Motor neuron (in vitro differentiated cells): ENCODE results near the gene GJC2. TPM values are rescaled to one million over a fixed set of nuclear protein-coding genes. Genes with fewer than 3 reads are reported as not detected.
A peak's percentile ranks its signal among the peaks of the same experiment; 100 is the strongest.

ENCODE experiments used
- ATAC-seq, 8 experiments: fragments of 200-7000 bp; cut with Tn5 transposase; replicated peaks in 6 of 8; 2 replicates each; pipeline ENCODE4 v1.8.0; 2021; ENCODE audit warnings: mild to moderate bottlenecking in 8 of 8, moderate library complexity in 8 of 8
- H3K27ac ChIP-seq, 2 donors: fragments of 250-450 bp; sonication (Bioruptor Pico); 2 replicates each; pipeline ENCODE4 v1.9.0; 2021; ENCODE audit warnings: antibody characterized with exemption in 2 of 2, mild to moderate bottlenecking in 2 of 2, moderate library complexity in 1 of 2
- H3K4me1 ChIP-seq, 2 donors: fragments of 250-450 bp; sonication (Bioruptor Pico); replicated peaks in 1 of 2; 2 replicates each; pipeline ENCODE4 v1.6.1; 2021; ENCODE audit warnings: antibody characterized with exemption in 2 of 2, mild to moderate bottlenecking in 2 of 2, moderate library complexity in 1 of 2
- H3K4me3 ChIP-seq, 5 donors: fragments of 250-450 bp; sonication (Bioruptor Pico); 2 replicates each; pipeline ENCODE4 v1.9.0; 2021; ENCODE audit warnings: antibody characterized with exemption in 5 of 5, mild to moderate bottlenecking in 5 of 5, moderate library complexity in 4 of 5
- whole genome bisulfite sequencing, 10 experiments: fragments of 450-650 bp; shearing (Covaris generic); methylation state at CpG; one replicate each; pipeline ENCODE4 v1.0.0; 2022; 5-methylcytosine and 5-hydroxymethylcytosine counted together
- in situ Hi-C, 9 experiments: fragments of 400-800 bp; cut with MboI; loops; one replicate each; pipeline ENCODE4 v1.15.0; 2021; ENCODE audit warnings: low sequenced_read_pairs in 9 of 9, low pct_unique_long_range_greater_than_20kb in 2 of 9; ENCODE audit not compliant: unreplicated experiment in 9 of 9
- total RNA-seq, 8 experiments: library from RNA; unstranded; fragments of 300-600 nt; gene quantifications; 2 replicates each; pipeline versions ENCODE4 v1.2.3 to v1.2.4, GENCODE V29; 2022

Gene GJC2
- total RNA-seq, 8 experiments from 2014 or later: 0.71 to 1.6 (median 0.86) TPM

GRCh38 chr1:228142701-228143136, 7.0 kb upstream of the GJC2 start:
- 40 to 100% (median 93%) methylated on average over 2 to 8 of the region's 11 CpGs; no CpG with 5 or more reads in 7 of the 10 experiments for WGBS, 10 experiments

DNA sequence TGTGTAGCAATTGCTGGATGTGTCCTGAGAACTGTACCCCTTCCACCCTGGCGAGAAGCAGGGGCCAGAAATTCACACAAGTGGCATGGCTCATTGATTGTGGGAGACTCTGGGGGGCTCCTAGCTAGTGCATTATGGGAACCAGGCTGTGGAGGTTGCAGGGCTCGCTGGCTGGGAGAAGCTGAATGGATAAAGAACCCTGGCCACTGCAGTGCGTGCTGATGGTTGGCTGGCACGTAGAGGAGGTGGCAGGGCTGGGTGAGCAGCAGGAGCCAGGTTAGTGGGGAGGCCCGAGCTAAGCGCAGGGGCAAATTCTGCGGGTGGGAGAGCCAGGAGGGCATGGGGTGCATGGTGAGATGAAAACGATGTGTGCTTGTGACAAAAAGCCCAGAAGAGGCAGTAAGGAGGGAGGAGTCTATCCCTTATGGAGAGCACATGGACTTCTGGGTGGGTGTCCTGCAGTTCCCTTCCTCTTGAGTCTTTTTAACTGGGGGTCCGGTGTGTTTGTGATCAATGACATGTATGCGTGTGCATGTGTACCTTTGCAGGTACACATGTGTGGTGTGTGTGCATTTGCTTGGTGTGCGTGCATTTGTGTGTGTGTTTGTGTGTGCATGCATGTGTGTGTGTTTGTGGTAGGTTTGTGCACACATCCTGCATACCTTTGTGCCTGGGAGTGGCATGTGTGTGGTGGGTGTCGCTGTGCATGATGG, 6.1 kb upstream of the GJC2 start:
- no peak for ATAC-seq
- H3K4me3 ChIP-seq: peak overlapping the region in 3 of 5 donors; percentile 76 to 93 (median 82)
- WGBS, 10 experiments: 76 to 93% (median 86%) methylated on average over 1 to 9 of the region's 12 CpGs; no CpG with 5 or more reads in 2 of the 10 experiments
- H3K27ac ChIP-seq: no peak overlapping the region
- H3K4me1 ChIP-seq: peaks cover 28 to 29% of the 10 kb centered on the region in 2 donors
- in situ Hi-C loops: no loop called here

More at GRCh38 chr1:228142701-228143136, 7.0 kb upstream of the GJC2 start:
- peak overlapping the region in 3 of 5 donors; percentile 76 to 93 (median 82) for H3K4me3 ChIP-seq
- ATAC-seq: no peak
- H3K4me1 ChIP-seq: peaks cover 25 to 26% of the 10 kb centered on the region in 2 donors
- no peak overlapping the region for H3K27ac ChIP-seq
- in situ Hi-C loops: no loop called here

GRCh38 chr1:228144193-228144992, 5.3 kb upstream of the GJC2 start:
- peak overlapping the region in 1 of 5 donors; percentile 82 for H3K4me3 ChIP-seq
- H3K27ac ChIP-seq: no peak overlapping the region
- no peak for ATAC-seq
- in situ Hi-C loops: no loop called here
- H3K4me1 ChIP-seq: peaks cover 36% of the 10 kb centered on the region in 2 donors
- WGBS, 10 experiments: 74 to 100% (median 80%) methylated on average over 3 to 9 of the region's 16 CpGs; no CpG with 5 or more reads in 6 of the 10 experiments

- no peak overlapping the region for H3K4me3 ChIP-seq
- ATAC-seq: no peak
- peaks cover 41 to 42% of the 10 kb centered on the region in 2 donors for H3K4me1 ChIP-seq
- in situ Hi-C loops: no loop called here
- no peak overlapping the region for H3K27ac ChIP-seq
- 82 to 96% methylated on average over 4 to 7 of the region's 8 CpGs; no CpG with 5 or more reads in 8 of the 10 experiments for WGBS, 10 experiments
Observed at GRCh38 chr1:228144993-228145343, 4.8 kb upstream of the GJC2 start.

DNA sequence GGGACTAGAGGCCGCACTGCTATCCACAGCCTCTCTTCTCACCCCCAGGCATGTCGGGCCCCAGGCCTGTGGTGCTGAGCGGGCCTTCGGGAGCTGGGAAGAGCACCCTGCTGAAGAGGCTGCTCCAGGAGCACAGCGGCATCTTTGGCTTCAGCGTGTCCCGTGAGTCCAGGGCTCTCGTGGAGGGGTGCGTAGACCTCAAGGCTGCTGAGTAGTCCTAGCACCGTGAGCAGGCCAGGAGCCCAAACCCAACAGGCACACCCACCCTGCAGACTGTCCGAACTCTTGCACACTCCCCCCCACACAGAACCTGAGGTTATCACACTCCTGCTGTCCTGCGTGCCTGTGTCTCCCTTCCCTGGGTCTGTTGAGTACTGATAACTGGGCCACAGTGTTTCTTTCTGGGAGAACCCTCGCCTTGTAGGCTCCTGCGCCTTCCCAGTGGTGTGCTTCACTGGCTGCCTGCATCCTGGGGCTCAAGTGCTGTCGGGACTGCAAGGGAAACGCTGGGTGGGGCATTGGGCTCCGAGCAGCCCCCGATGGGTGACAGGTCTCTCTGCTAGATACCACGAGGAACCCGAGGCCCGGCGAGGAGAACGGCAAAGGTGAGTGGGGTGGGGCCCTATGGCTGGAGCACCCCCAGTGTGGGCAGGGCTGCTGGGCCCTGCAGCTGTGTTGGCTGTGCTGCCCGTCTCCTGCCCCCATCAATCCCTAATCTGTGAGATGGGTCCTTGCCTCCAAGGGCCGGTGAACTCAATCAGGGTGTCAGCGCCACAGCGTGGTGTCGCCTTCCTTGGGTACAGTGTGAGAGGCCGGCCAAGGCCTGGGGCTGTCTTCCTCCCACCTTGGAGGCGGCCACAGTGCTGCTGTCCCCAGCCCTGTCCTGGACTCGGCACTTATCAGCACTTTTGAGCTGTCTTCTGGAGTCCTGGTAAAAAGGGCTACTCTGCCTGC, 4.0 kb upstream of the GJC2 start:
- WGBS, 10 experiments: 83 to 100% (median 95%) methylated on average over 2 to 17 of the region's 31 CpGs; no CpG with 5 or more reads in 4 of the 10 experiments
- in situ Hi-C loops: no loop called here
- Histone ChIP-seq H3K27ac (no peak overlapping the region), H3K4me1 (peaks cover 48% of the 10 kb centered on the region in 2 donors), H3K4me3 (no peak overlapping the region)
- ATAC-seq: no peak

GRCh38 chr1:228146417-228147150, 3.1 kb upstream of the GJC2 start:
- WGBS, 10 experiments: 87 to 100% (median 93%) methylated on average over 1 to 9 of the region's 18 CpGs; no CpG with 5 or more reads in 6 of the 10 experiments
- Histone ChIP-seq H3K27ac (no peak overlapping the region), H3K4me3 (no peak overlapping the region), H3K4me1 (peaks cover 43 to 50% of the 10 kb centered on the region in 2 donors)
- no peak for ATAC-seq
- in situ Hi-C loops: no loop called here

- Histone ChIP-seq H3K4me3 (no peak overlapping the region), H3K4me1 (peaks cover 37 to 43% of the 10 kb centered on the region in 2 donors), H3K27ac (no peak overlapping the region)
- WGBS, 10 experiments: 80 to 100% (median 93%) methylated on average over 1 to 10 of the region's 20 CpGs; no CpG with 5 or more reads in 4 of the 10 experiments
- in situ Hi-C loops: no loop called here
- no peak for ATAC-seq
Observed at GRCh38 chr1:228147151-228147693, 2.5 kb upstream of the GJC2 start.

DNA sequence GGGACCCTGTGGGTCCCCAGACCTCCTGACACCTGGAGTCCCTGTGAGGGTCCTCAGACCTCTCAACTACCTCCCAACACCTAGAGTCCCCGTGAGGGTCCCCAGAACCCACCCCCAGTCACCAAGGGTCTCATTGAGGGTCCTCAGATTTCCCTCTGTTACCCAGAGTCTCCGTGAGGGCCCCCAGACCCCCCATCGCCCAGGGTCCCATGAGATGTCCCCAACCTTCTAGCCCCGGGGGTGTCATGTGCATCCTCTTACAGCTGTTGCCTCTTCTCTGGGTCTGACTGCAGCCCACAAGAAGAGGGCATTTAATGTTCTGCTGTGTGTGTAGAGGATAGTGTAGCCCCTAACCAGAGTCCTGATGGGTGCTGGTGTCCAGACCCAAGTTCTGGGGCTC, 2.0 kb upstream of the GJC2 start:
- in situ Hi-C loops: no loop called here
- no peak overlapping the region for H3K27ac ChIP-seq
- H3K4me1 ChIP-seq: peaks cover 31 to 38% of the 10 kb centered on the region in 2 donors
- no peak overlapping the region for H3K4me3 ChIP-seq
- no peak for ATAC-seq
- 100% methylated on average over 1 to 2 of the region's 4 CpGs; no CpG with 5 or more reads in 8 of the 10 experiments for whole genome bisulfite sequencing, 10 experiments

DNA sequence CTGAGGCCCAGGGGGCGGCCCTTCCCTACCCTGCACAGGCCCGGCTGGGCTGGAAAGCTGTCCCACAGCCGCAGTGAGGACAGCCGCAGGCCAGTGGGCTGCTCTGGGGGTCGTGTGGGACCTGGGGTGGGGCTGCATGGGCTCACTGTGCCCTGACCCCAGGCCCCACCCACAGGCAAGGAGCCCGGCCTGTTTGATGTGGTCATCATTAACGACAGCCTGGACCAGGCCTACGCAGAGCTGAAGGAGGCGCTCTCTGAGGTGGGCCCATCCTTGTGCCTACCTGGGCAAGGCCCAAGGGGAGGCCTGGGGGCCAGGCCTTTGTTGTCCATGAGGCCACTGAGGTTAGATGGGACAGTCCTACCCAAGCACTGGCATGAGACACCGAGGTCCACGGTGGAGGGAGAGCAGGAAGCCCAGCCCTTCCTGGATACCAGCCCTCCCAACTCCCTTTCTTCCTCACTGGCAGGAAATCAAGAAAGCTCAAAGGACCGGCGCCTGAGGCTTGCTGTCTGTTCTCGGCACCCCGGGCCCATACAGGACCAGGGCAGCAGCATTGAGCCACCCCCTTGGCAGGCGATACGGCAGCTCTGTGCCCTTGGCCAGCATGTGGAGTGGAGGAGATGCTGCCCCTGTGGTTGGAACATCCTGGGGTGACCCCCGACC, 1.4 kb upstream of the GJC2 start:
- no peak for ATAC-seq

GRCh38 chr1:228148935-228149405, 760 bp upstream of the GJC2 start:
- 0 to 93% (median 87%) methylated on average over 1 to 5 of the region's 8 CpGs; no CpG with 5 or more reads in 7 of the 10 experiments for WGBS, 10 experiments
- Histone ChIP-seq H3K27ac (peak overlapping the region in 1 of 2 donors; percentile 30), H3K4me1 (peaks cover 22 to 27% of the 10 kb centered on the region in 2 donors), H3K4me3 (no peak overlapping the region)
- in situ Hi-C loops: no loop called here
- no peak for ATAC-seq

More for the DNA sequence above, 1.4 kb upstream of the GJC2 start:
- H3K4me3 ChIP-seq: no peak overlapping the region
- in situ Hi-C loops: no loop called here
- peaks cover 27 to 33% of the 10 kb centered on the region in 2 donors for H3K4me1 ChIP-seq
- H3K27ac ChIP-seq: no peak overlapping the region
- 60 to 100% (median 96%) methylated on average over 1 to 7 of the region's 18 CpGs; no CpG with 5 or more reads in 4 of the 10 experiments for WGBS, 10 experiments

- Histone ChIP-seq H3K27ac (peak overlapping the region; percentile 29 to 30), H3K4me3 (no peak overlapping the region), H3K4me1 (peaks cover 22 to 27% of the 10 kb centered on the region in 2 donors)
- WGBS, 10 experiments: 60 to 67% methylated on average over 1 to 3 of the region's 7 CpGs; no CpG with 5 or more reads in 8 of the 10 experiments
- in situ Hi-C loops: no loop called here
- peak in 4 of 8 experiments; percentile 1 to 27 (median 8) for ATAC-seq
Observed at GRCh38 chr1:228150120-228150460, 360 bp downstream of the GJC2 start.
